Measurements from ENCODE around the gene RAPGEF1. TPM values are rescaled to one million over a fixed set of nuclear protein-coding genes. Genes with fewer than 3 reads are reported as not detected.
A peak's percentile ranks its signal among the peaks of the same experiment; 100 is the strongest.

RAPGEF1 gene
- total and polyA plus RNA-seq, 7 donors = 72.3 to 319 (median 268) TPM

GRCh38 chr9:131580358-131580757, 159.5 kb downstream of the RAPGEF1 start:
- Histone ChIP-seq H3K4me3 (no peak overlapping the region), H3K4me1 (peaks cover 8% of the 10 kb centered on the region), H3K27ac (no peak overlapping the region), H3K9me3 (no peaks in the 10 kb centered on the region), H3K36me3 (ENCODE audit: insufficient read depth in 1 of 2, low read depth in 1 of 2) (peaks cover 11 to 100% of the 10 kb centered on the region in 2 donors), H3K27me3 (ENCODE audit: insufficient read depth in 3 of 3, low read length in 2 of 3) (no peaks in the 10 kb centered on the region)
- ATAC-seq (no peak), DNase-seq (no peak)
- intact Hi-C loops (cut with DNase I) = no loop called here
- TF ChIP-seq CTCF (IDR thresholded peaks at IDR 0.05) = no peak
- 63 to 82% (median 69%) methylated on average over 9 of the region's 9 CpGs for WGBS, 3 donors

- WGBS, 3 donors = 43 to 53% (median 52%) methylated on average over 8 of the region's 8 CpGs
- intact Hi-C loops (cut with DNase I) = no loop called here
Measured at GRCh38 chr9:131579789-131580211, 160.1 kb downstream of the RAPGEF1 start.

GRCh38 chr9:131578731-131579504, 161.0 kb downstream of the RAPGEF1 start:
- ATAC-seq (no peak), DNase-seq (no peak)
- intact Hi-C loops (cut with DNase I) = no loop called here
- no peaks in the 10 kb centered on the region for H3K9me3 ChIP-seq
- peaks cover 11 to 100% of the 10 kb centered on the region in 2 donors for H3K36me3 ChIP-seq (ENCODE audit: insufficient read depth in 1 of 2, low read depth in 1 of 2)
- H3K27ac ChIP-seq = no peak overlapping the region
- peaks cover 8% of the 10 kb centered on the region for H3K4me1 ChIP-seq
- H3K4me3 ChIP-seq = no peak overlapping the region
- H3K27me3 ChIP-seq (ENCODE audit: insufficient read depth in 3 of 3, low read length in 2 of 3) = no peaks in the 10 kb centered on the region
- TF ChIP-seq CTCF (IDR thresholded peaks at IDR 0.05) = no peak
- 75 to 81% (median 76%) methylated on average over 24 to 26 of the region's 26 CpGs for WGBS, 3 donors

More at GRCh38 chr9:131579789-131580211, 160.1 kb downstream of the RAPGEF1 start:
- Histone ChIP-seq H3K9me3 (no peaks in the 10 kb centered on the region), H3K27ac (no peak overlapping the region), H3K4me3 (no peak overlapping the region), H3K36me3 (ENCODE audit: insufficient read depth in 1 of 2, low read depth in 1 of 2) (peaks cover 11 to 100% of the 10 kb centered on the region in 2 donors), H3K27me3 (ENCODE audit: insufficient read depth in 3 of 3, low read length in 2 of 3) (no peaks in the 10 kb centered on the region), H3K4me1 (peaks cover 8% of the 10 kb centered on the region)
- DNase-seq (no peak), ATAC-seq (peak in 3 of 4 donors; percentile 17 to 76 (median 29))
- TF ChIP-seq CTCF (IDR thresholded peaks at IDR 0.05) = no peak

GRCh38 chr9:131578021-131578420, 161.9 kb downstream of the RAPGEF1 start:
- TF ChIP-seq CTCF (IDR thresholded peaks at IDR 0.05) = no peak
- no peak for ATAC-seq
- Histone ChIP-seq H3K9me3 (no peaks in the 10 kb centered on the region), H3K27me3 (ENCODE audit: insufficient read depth in 3 of 3, low read length in 2 of 3) (no peaks in the 10 kb centered on the region), H3K4me3 (no peak overlapping the region), H3K4me1 (peaks cover 8% of the 10 kb centered on the region), H3K36me3 (ENCODE audit: insufficient read depth in 1 of 2, low read depth in 1 of 2) (peaks cover 11 to 99% of the 10 kb centered on the region in 2 donors), H3K27ac (no peak overlapping the region)
- DNase-seq = no peak
- WGBS, 3 donors = 88 to 91% (median 90%) methylated on average over 12 to 13 of the region's 13 CpGs
- intact Hi-C loops (cut with DNase I) = no loop called here

Data from psoas muscle (tissue), 8 donors.